Measurements from ENCODE around the gene SOX13. TPM values are rescaled to one million over a fixed set of nuclear protein-coding genes. Genes with fewer than 3 reads are reported as not detected.
A peak's percentile ranks its signal among the peaks of the same experiment; 100 is the strongest.

Gene SOX13
- total RNA-seq, 1 donor from 2014 or later, result 8.2 TPM

GRCh38 chr1:204147406-204148383 is 74.8 kb downstream of the SOX13 start:
- Histone ChIP-seq H3K4me3 (ENCODE audit: low read depth, low read length) (no peak overlapping the region), H3K36me3 (ENCODE audit: control insufficient read depth, insufficient read depth, low read length) (no peaks in the 10 kb centered on the region), H3K27me3 (ENCODE audit: control insufficient read depth, insufficient read depth, low read length) (peaks cover 2% of the 10 kb centered on the region)
- TF ChIP-seq CTCF (IDR thresholded peaks at IDR 0.05; ENCODE audit: insufficient read depth, low read length, poor library complexity, severe bottlenecking), result no peak
- no peak for DNase-seq (ENCODE audit: low read depth)

GRCh38 chr1:204149107-204149506 is 76.2 kb downstream of the SOX13 start:
- Histone ChIP-seq H3K4me3 (ENCODE audit: low read depth, low read length) (no peak overlapping the region), H3K27me3 (ENCODE audit: control insufficient read depth, insufficient read depth, low read length) (peaks cover 2% of the 10 kb centered on the region), H3K36me3 (ENCODE audit: control insufficient read depth, insufficient read depth, low read length) (no peaks in the 10 kb centered on the region)
- no peak for TF ChIP-seq CTCF (IDR thresholded peaks at IDR 0.05; ENCODE audit: insufficient read depth, low read length, poor library complexity, severe bottlenecking)
- no peak for DNase-seq (ENCODE audit: low read depth)

GRCh38 chr1:204149635-204150565 is 77.0 kb downstream of the SOX13 start:
- Histone ChIP-seq H3K4me3 (ENCODE audit: low read depth, low read length) (no peak overlapping the region), H3K36me3 (ENCODE audit: control insufficient read depth, insufficient read depth, low read length) (no peaks in the 10 kb centered on the region), H3K27me3 (ENCODE audit: control insufficient read depth, insufficient read depth, low read length) (peaks cover 2% of the 10 kb centered on the region)
- no peak for TF ChIP-seq CTCF (IDR thresholded peaks at IDR 0.05; ENCODE audit: insufficient read depth, low read length, poor library complexity, severe bottlenecking)
- no peak for DNase-seq (ENCODE audit: low read depth)

GRCh38 chr1:204150702-204151551 is 78.0 kb downstream of the SOX13 start:
- peak overlapping the region; percentile 59 for H3K4me3 ChIP-seq (ENCODE audit: low read depth, low read length)
- peak; percentile 6 for TF ChIP-seq CTCF (IDR thresholded peaks at IDR 0.05; ENCODE audit: insufficient read depth, low read length, poor library complexity, severe bottlenecking)
- no peaks in the 10 kb centered on the region for H3K36me3 ChIP-seq (ENCODE audit: control insufficient read depth, insufficient read depth, low read length)
- no peak for DNase-seq (ENCODE audit: low read depth)
- H3K27me3 ChIP-seq (ENCODE audit: control insufficient read depth, insufficient read depth, low read length), result peaks cover 2% of the 10 kb centered on the region

GRCh38 chr1:204151552-204152309 is 78.8 kb downstream of the SOX13 start, which contains the start of gene ETNK2:
ETNK2 (minus strand) TSS chr1:204152044; CDS start chr1:204151852, 192 bp downstream.
- DNase-seq (ENCODE audit: low read depth), result no peak
- no peak for TF ChIP-seq CTCF (IDR thresholded peaks at IDR 0.05; ENCODE audit: insufficient read depth, low read length, poor library complexity, severe bottlenecking)
- peaks cover 2% of the 10 kb centered on the region for H3K27me3 ChIP-seq (ENCODE audit: control insufficient read depth, insufficient read depth, low read length)
- peak within 1 kb of the TSS; percentile 59 for H3K4me3 ChIP-seq (ENCODE audit: low read depth, low read length)
- no peaks in the 10 kb centered on the region for H3K36me3 ChIP-seq (ENCODE audit: control insufficient read depth, insufficient read depth, low read length)

Data from kidney epithelial cell (primary cell).